GM04504 (cell line): Measurements from ENCODE around the gene CHMP1A.
A peak's percentile ranks its signal among the peaks of the same experiment; 100 is the strongest.
"Not testable (repeated sequence)": the region's sequence is repeated elsewhere in the genome, so short reads cannot be mapped to it uniquely, and the experiment has no call there.

Experiments used
- DNase-seq: peaks from one replicate; pipeline ENCODE4 v3.0.0-alpha.2; 2012; ENCODE audit warnings: low read depth

The CHMP1A gene

DNA sequence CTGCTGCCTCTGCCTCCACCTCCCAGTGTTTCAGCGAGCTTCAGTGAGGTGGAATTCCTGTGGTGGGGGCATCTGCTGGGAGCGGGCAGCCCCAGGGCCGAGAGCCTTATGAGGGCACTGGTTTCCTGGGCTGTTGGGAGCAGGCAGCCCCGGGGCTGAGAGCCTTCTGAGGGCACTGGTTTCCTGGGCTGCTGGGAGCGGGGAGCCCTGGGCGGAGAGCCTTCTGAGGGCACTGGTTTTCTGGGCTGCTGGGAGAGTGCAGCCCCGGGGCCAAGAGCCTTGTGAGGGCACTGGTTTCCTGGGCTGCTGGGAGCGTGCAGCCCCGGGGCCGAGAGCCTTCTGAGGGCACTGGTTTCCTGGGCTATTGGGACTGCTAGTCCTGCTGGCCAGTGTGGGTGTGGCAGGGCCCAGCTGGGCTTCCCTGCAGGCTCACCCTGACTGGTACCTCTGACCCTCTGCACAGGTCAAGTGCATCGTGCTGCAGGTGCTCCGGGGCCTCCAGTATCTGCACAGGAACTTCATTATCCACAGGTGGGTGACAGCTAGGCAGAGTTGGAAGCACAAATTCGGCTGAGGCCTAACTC, 34.6 kb upstream of the CHMP1A start:
- no peak for DNase-seq

GRCh38 chr16:89691231-89691985, 33.9 kb upstream of the CHMP1A start:
- no peak for DNase-seq

- no peak for DNase-seq
These were observed 32.9 kb upstream of the CHMP1A start for GRCh38 chr16:89690392-89690901.

DNA sequence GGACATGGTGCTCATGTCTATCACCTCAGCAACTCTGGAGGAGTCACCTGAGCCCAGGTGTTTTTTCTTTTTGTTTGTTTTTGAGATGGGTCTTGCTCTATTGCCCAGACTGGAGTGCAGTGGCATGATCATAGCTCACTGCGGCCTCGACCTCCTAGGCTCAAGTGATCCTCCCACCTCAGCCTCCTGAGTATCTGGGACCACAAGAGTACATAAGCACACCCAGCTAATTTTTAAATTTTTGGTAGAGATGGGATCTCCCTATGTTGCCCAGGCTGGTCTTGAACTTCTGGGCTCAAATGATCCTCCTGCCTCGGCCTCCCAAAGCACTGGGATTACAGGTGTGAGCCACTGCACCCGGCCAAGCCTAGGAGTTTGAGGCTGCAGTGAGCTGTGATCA, 32.1 kb upstream of the CHMP1A start:
- DNase-seq = not testable (repeated sequence)

GRCh38 chr16:89689142-89689541, 31.6 kb upstream of the CHMP1A start:
- no peak for DNase-seq

DNA sequence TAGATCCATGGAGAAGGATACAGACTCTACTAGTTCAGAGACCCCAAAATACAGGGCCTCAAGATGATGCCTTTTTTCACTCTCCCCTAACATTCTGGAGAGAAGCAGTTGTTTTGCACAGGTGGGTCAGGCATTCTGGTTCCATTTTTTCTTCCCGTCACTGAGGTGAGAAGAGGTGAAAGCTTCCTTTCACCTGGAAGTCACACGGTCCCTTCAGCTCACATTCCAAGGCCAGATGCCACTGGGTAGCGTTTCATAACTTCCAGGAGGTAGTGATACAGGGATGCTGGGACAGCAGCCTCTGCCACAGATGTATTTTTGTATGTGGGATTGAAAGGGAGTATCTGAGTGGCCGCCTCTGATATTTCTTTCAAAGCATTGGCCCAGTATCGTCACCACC, 30.9 kb upstream of the CHMP1A start:
- no peak for DNase-seq

- DNase-seq = peak; percentile 15
These were observed 29.8 kb upstream of the CHMP1A start for GRCh38 chr16:89687092-89687940.

DNA sequence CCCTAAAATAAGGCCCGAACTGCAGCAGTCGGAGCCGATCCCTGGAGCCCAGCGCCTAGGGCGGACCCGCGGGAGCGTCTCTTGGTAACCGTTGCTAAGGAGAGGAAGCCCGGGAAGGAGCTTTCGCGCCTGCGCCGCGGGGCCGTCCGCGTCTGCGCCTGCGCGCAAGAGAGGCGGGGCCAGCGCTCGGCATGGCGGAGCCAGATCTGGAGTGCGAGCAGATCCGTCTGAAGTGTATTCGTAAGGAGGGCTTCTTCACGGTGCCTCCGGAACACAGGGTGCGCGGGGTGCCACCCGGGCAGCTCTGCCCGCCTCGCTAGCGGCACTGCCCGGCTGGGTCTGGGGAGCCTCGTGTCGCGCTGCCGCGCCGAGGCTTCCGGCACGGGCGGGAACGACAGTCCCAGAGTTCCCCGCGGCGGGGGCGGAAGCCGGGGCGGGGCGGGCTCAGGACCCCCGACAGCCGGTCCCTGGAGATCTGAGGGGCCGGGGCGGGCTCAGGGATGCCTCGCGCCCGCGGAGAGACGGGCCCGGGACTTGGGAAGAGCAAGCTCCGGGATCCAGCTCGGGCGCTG, 29.1 kb upstream of the CHMP1A start, which contains the start of gene CDK10:
Gene CDK10, plus strand, starts transcription at position 170 of the 572 bp plus-strand sequence. Its CDS starts 22 bp downstream, at position 192.
- DNase-seq = peak; percentile 73

GRCh38 chr16:89685916-89686315, 28.4 kb upstream of the CHMP1A start:
- DNase-seq = no peak

GRCh38 chr16:89678258-89678657, 20.8 kb upstream of the CHMP1A start:
- DNase-seq = no peak

GRCh38 chr16:89672177-89672941, 14.9 kb upstream of the CHMP1A start:
- no peak for DNase-seq

DNA sequence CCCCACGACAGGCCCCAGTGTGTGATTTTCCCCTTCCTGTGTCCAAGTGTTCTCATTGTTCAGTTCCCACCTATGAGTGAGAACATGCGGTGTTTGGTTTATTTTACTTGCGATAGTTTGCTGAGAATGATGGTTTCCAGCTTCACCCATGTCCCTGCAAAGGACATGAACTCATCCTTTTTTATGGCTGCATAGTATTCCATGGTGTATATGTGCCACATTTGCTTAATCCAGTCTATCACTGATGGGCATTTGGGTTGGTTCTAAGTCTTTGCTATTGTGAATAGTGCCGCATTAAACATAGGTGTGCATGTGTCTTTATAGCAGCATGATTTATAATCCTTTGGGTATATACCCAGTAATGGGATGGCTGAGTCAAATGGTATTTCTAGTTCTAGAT, 14.1 kb upstream of the CHMP1A start:
- DNase-seq = not testable (repeated sequence)

DNA sequence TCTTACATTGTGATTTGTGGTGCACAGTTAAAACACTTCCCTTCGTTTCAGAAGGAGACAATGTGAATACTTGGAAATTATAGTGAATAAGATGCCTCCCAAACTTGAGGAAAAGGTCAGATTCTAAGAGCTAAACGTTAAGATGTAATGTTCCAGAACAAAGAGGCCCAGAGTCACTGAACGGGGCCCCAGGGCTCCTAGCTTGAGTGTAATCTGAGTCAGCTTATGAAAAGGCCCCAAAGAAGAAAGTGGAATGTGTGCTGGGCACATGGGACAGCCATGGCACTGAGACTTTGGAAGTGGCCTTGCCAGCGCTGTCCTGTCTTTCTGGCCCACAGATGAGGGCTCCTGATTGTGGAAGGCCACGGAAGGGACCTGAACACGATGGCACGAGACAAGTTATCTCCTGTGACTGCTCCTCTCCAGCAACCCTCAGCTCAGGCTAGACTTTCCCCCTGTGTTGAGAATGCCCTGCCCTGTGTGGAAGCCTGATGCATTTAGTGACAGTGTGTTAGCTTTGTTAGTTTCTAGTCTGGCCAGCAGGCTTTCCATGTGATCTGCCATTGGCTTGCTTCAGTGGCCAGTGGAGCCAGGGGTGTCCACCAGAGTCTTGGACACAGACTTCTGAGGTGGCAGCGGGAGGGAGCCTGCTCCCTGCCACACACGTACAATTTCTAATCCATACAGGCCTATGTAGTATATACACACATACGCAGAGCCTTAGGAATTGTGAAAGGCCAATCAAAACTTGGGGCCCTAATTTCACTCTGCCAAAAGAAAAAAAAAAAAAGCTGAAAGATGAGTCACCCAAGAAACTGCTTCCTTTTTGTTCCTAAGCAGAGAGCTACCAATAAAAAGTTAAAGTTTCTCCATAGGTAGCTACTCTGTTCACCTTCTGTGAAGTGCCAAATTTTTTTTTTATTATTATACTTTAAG, 13.3 kb upstream of the CHMP1A start:
- peak; percentile 8 for DNase-seq

- no peak for DNase-seq
These were observed 12.2 kb upstream of the CHMP1A start for GRCh38 chr16:89669755-89670154.

- DNase-seq = no peak
These were observed 11.3 kb upstream of the CHMP1A start for GRCh38 chr16:89668790-89669158.

DNA sequence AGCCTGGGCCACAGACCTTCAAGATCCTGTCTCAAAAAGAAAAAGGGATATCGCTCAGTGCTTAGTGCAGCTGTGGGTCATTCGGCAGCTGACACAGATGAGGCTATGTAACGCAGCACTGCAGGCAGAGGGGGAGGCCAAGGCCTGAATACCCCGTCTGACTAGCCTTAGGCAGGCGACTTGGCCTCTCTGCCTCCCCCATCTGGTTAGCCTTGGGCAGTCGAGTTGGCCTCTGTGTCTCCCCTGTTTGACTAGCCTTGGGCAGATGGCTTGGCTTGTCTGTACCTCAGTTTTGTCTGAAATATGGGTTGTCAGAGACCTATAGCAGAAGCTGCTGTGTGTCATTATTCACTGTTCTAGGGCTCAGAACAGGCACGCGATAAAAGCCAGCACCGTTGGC, 10.1 kb upstream of the CHMP1A start:
- DNase-seq = no peak

GRCh38 chr16:89667000-89667399, 9.5 kb upstream of the CHMP1A start:
- peak; percentile 12 for DNase-seq

DNA sequence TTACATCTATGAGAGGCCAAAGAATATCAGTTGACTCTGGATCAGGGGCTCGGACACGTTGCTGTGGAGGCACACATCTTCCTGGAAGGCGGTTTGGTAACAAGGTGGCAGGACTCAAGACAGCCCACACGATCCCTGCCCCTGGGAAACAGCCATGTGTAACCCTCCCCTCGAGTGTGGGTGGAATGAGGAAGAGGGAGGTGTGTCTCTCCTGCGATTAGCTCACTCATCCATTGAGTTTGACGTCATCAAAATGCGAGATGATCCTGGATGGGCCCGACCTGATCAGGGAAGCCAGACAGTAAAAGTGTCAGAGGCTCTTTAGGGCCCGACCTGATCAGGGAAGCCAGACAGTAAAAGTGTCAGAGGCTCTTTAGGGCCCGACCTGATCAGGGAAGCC, 6.7 kb upstream of the CHMP1A start:
- not testable (repeated sequence) for DNase-seq

GRCh38 chr16:89661215-89661614, 3.7 kb upstream of the CHMP1A start:
- no peak for DNase-seq

GRCh38 chr16:89660146-89660545, 2.6 kb upstream of the CHMP1A start:
- DNase-seq = no peak
